Superior temporal gyrus (tissue), 1 donor: Measurements from ENCODE around the gene TRPC4AP.
"Not testable (repeated sequence)": the region's sequence is repeated elsewhere in the genome, so short reads cannot be mapped to it uniquely, and the experiment has no call there.

Source experiments
- DNase-seq: peaks from one replicate; pipeline ENCODE4 v3.0.0-alpha.2; 2016; ENCODE audit errors: extremely low spot score

Gene TRPC4AP

GRCh38 chr20:35059612-35060011 is 33.0 kb downstream of the TRPC4AP start:
- DNase-seq = no peak

GRCh38 chr20:35059110-35059509 is 33.5 kb downstream of the TRPC4AP start:
- no peak for DNase-seq

GRCh38 chr20:35055445-35056276 is 36.9 kb downstream of the TRPC4AP start:
- DNase-seq = no peak

- DNase-seq = no peak
Observed at GRCh38 chr20:35054814-35055213, 37.8 kb downstream of the TRPC4AP start.

GRCh38 chr20:35052616-35053015 is 40.0 kb downstream of the TRPC4AP start:
- not testable (repeated sequence) for DNase-seq

GRCh38 chr20:35049776-35050352 is 42.7 kb downstream of the TRPC4AP start:
- DNase-seq = no peak

GRCh38 chr20:35048739-35049138 is 43.9 kb downstream of the TRPC4AP start:
- DNase-seq = peak; percentile 96

- DNase-seq = peak; percentile 69
Observed at GRCh38 chr20:35042268-35042667, 50.3 kb downstream of the TRPC4AP start.

GRCh38 chr20:35040646-35041045 is 52.0 kb downstream of the TRPC4AP start:
- no peak for DNase-seq

- no peak for DNase-seq
Observed at GRCh38 chr20:35039846-35040489, 52.6 kb downstream of the TRPC4AP start.

GRCh38 chr20:35039146-35039545 is 53.5 kb downstream of the TRPC4AP start:
- no peak for DNase-seq

GRCh38 chr20:35034145-35034544 is 58.5 kb downstream of the TRPC4AP start:
- no peak for DNase-seq

GRCh38 chr20:35030136-35030535 is 62.5 kb downstream of the TRPC4AP start:
- DNase-seq = no peak

GRCh38 chr20:35027301-35027700 is 65.3 kb downstream of the TRPC4AP start:
- no peak for DNase-seq

- no peak for DNase-seq
Observed at GRCh38 chr20:35025116-35025515, 67.5 kb downstream of the TRPC4AP start.

- DNase-seq = no peak
Observed at GRCh38 chr20:35023624-35024023, 69.0 kb downstream of the TRPC4AP start.

- DNase-seq = no peak
Observed at GRCh38 chr20:35021831-35022230, 70.8 kb downstream of the TRPC4AP start.

GRCh38 chr20:35021063-35021462 is 71.5 kb downstream of the TRPC4AP start:
- no peak for DNase-seq

- DNase-seq = no peak
Observed at GRCh38 chr20:35020108-35020928, 72.3 kb downstream of the TRPC4AP start.

- DNase-seq = no peak
Observed at GRCh38 chr20:35018590-35019371, 73.8 kb downstream of the TRPC4AP start.
